ENCODE data around the gene CCZ1B.
"Not testable (repeated sequence)": the region's sequence is repeated elsewhere in the genome, so short reads cannot be mapped to it uniquely, and the experiment has no call there.

- TF ChIP-seq CTCF (IDR thresholded peaks at IDR 0.05); ZFX (IDR thresholded peaks at IDR 0.05; ENCODE audit: borderline replicate concordance): not testable (repeated sequence)
Observed at GRCh38 chr7:6835521-6835920, 9.4 kb upstream of the CCZ1B start.
